Stimulated activated CD8-positive, alpha-beta memory T cell treated with anti-CD3 and anti-CD28 coated beads, Interleukin-7, amount 100 ng/mL, for 48 hours (primary cell): ENCODE measurements around the gene ZNF416.

ENCODE experiments used
- DNase-seq, 2 donors: peaks; one replicate each; pipeline ENCODE4 v3.0.0-alpha.2; 2020; ENCODE audit warnings: low read depth in 1 of 2; ENCODE audit errors: extremely low read depth in 1 of 2

The ZNF416 gene

GRCh38 chr19:57559404-57560025 is 19.2 kb downstream of the ZNF416 start, which contains the start of gene ZNF550:
TSS of gene ZNF550 (minus strand) at chr19:57559863. CDS start at chr19:57559682, 181 bp downstream.
- peak; percentile 73 to 83 for DNase-seq

GRCh38 chr19:57559008-57559403 is 19.7 kb downstream of the ZNF416 start:
- DNase-seq = no peak

GRCh38 chr19:57558525-57558924 is 20.2 kb downstream of the ZNF416 start:
- DNase-seq = no peak

GRCh38 chr19:57557659-57558058 is 21.1 kb downstream of the ZNF416 start:
- DNase-seq = no peak

GRCh38 chr19:57552432-57552831 is 26.3 kb downstream of the ZNF416 start:
- no peak for DNase-seq

- DNase-seq = no peak
Measured at GRCh38 chr19:57546513-57546912, 32.2 kb downstream of the ZNF416 start.

- DNase-seq = no peak
Measured at GRCh38 chr19:57537953-57538547, 40.7 kb downstream of the ZNF416 start.

- peak; percentile 70 to 85 for DNase-seq
Measured at GRCh38 chr19:57527136-57527881, 51.4 kb downstream of the ZNF416 start, which contains the start of gene ZNF549. TSS of gene ZNF549 (plus strand) at chr19:57527356. CDS start at chr19:57527574, 218 bp downstream.
